Kidney glomerular epithelial cell (primary cell): ENCODE data around the gene ERC1.
A peak's percentile ranks its signal among the peaks of the same experiment; 100 is the strongest.

Experiments
- DNase-seq: peaks from one replicate; lab custom pipeline; 2025; lab: John Stamatoyannopoulos, UW

ERC1 gene

DNA sequence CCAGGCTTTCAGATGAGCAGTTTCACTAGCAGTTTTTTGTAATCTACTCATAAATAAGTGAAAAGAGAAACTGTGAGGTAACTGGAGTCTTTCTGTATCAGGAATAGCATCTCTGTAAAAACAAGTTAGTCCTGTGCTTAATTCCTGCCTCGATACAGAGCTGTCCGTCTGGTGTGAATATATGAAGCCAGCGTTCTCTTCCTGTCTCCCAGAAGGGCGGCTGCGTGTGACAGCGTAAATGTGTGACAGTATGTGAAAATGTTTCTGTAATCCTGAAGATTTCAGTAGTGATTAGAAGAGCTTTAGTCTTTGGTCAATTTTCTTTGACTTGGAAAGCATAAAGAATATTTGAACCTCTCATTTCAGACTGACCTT is 453.1 kb downstream of the ERC1 start:
- DNase-seq = no peak

DNA sequence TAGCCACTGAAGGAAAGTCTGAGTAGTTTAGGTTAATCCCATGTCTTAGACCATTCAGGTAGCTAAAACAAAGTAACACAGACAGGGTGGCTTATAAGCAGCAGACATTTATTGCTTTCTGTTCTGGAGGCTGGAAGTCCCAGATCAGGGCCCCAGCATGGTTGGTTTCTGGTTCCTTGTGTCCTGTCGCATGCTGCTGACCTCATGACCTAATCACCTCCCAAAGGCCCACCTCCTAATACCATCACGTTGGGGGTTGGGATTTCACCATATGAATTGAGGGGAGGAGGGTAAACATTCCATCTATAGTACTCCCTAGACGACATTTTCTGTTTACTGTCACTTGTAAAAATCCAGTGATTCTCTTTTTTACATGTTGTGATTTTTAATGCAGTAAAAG is 454.8 kb downstream of the ERC1 start:
- no peak for DNase-seq

DNA sequence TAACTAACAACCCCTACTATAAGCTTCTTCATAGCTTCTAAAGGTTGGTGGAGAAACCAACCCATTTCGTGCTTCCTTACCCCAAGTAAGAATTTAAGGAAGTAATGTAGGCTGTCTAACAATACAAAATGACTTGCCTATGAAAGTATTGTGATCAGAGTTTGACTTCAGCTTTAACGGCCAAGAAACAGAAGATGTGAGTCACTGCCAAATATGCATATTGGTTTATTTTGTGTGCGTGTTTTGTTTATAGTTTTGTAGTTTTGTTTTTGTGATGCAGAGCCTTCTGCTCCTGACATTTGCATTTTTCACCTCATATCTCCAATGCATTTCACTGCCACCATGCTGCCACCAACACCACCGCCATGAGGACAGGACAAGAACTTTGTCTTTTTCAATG is 457.3 kb downstream of the ERC1 start:
- no peak for DNase-seq

DNA sequence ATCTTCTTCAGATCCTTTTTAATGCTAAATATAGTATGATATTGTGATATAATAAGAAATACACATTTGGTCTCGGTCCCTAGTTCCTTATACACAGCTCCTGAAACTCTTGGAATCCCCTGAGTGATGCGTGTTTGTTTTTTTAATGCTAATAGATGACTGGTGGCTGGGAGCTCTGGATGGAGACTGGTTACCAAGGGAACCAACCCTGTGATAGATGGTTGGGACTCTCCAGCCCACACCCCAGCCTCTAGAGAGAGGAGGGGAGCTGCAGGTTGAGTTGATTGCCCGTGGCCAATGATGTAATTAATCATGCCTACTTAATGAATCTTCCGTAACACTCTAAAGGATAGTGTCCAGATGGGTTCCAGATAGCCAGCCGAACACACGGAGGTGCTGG is 462.8 kb downstream of the ERC1 start:
- DNase-seq = no peak

DNA sequence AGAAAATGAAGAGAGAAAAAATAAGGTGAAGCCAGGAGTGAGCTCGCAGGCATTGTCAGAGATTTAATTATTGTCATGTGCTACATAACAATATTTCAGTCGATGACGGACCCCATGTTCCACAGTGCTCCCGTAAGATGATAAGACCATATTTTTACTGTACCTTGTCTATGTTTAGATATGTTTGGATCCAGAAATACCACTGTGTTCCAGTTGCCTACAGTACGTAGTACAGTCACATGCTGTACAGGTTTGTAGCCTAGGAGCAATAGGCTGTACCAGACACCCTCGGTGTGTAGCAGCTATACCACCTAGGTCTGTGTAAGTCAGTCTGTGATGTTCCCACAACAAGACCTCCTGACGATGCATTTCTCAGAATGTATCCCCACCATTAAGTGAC is 465.9 kb downstream of the ERC1 start:
- DNase-seq = no peak

DNA sequence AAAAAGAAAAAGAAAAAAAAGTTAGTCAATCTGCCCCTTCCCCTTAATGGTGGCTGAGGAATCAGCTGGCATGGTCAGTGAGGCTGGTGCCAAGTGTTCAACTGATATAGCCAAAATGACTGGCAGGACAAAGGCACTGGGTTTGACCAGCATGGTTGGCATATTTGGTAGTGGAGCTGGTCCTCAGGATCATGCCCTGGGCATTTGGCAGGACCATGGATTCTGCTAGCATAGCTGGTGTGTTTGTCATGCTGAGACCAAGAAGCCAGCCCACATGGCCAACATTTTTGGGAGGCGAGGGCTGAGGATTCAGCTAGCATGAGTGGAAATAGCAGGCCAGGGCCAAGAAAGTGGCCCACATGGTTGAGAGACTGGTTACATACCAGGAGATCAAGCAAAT is 466.9 kb downstream of the ERC1 start:
- no peak for DNase-seq

DNA sequence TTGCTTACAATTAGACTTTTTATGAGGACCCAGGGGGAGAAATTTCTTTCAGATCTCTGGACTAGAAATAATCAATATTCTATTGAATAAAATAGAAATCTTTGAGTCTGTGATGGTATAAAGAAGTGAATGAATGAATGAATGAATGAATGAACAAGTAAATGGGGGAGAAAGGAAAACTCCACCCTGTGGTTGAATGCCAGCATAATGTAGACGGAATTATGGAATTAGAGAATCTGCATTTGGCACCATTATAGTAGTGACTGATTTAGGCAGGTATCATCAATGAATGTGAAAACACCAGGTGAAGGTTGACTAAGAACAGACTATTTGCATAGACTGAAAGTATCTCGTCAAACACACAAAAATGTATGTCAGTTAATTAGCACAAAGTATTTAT is 468.3 kb downstream of the ERC1 start:
- no peak for DNase-seq

DNA sequence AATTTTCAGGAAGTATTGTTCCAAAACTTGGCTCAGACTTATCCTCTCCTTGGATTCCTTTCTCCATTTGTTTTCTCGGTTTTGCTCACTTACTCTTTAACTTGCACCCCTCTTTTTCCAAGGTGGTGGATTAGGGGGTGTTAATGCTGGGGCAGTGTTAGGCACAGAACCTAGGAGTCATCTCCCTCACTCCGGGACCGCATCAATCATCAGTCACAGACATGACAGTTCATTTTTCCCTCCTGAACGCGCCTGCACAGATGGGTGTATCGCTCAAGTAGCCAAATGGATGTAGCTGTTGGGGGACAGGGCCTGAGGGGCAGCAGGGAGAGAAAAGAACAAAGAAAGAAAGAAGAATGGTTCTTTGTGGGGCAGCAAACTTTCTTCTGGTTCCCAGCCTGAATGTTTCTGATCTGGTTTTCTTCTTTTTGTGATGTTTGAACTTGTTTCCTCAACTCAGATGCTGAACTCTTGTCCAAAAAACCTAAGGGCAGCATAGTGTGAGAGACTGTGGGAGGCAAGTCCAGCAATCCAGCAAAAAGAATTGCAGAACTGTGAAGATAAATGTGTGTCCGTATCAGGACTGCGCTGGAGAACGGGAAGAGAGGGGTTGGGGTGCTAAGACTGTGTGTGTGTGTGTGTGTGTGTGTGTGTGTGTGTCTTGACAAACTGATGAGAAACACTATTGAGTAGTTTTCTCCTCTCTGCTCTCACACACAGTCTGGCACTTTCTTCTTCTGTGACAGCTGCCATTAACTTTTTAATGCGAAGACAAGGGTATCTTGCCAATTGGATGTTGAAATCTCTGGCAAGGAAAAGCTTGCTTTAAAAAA is 472.3 kb downstream of the ERC1 start:
- DNase-seq = no peak

DNA sequence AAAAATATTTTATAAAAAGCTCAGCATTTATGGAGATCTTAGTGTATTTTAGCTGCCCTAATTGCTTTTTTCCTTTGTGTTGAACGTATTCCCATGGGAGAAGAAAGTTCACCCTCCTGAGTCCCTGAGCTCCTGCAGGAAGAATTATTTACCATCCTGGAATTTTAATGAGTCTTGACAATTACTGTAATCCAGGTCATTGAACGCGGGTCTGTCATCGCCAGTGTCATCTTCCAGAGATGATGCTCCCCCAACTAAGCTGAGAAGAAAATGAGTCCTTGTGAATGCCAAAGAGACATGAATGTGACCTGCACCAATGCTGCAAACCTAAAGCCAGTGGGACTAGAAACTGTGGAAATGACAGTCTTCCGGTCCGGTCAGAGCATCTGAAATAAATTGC is 473.9 kb downstream of the ERC1 start:
- DNase-seq = no peak

DNA sequence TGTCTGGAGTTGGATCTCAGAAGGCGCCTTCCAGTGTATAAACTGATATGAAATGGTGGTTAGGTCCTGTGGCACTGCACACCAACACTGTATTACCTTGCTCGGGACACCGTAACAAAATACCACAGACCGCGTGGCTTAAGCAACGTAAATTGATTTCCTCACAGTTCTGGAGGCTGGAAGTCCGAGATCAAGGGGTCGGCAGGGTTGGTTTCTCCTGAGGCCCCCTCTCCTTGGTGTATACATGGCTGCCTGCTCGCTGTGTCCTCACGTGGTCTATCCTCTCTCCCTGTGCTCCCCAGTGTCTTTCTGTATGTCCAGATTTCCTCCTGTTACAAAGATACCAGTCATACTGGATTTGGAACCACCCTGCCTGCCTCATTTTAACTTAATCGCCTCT is 475.0 kb downstream of the ERC1 start:
- no peak for DNase-seq

DNA sequence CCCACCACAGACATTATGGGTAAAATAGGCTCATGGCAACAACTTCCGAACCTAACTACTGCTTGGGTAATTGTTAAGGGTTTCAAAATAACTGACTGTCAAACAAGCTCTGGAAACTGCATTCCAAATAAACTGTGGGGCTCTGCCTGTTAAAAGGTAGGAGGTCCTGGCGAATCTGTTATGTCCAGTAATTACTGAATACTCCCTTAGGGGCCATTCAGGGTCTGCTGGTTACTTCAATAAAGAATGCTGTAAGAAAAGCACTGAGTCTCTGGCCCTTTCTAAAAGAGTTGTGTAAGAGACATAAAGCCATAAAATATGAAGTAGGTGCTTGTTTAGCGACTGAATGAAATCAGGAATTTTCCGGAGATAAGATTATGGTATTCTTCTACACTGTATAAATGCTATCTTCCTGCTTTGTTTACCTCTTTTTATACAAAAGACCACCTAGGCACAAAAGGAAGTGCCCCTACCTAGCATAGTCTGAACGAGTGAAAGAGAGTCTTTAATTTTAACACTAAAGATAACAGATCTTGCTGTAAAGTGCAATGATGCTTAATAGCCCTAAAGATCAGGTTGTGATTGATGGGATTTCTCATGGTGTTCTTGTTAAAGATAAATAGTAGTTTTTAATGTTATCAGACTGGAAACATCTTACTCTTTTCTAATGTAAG is 475.6 kb downstream of the ERC1 start:
- DNase-seq = no peak

DNA sequence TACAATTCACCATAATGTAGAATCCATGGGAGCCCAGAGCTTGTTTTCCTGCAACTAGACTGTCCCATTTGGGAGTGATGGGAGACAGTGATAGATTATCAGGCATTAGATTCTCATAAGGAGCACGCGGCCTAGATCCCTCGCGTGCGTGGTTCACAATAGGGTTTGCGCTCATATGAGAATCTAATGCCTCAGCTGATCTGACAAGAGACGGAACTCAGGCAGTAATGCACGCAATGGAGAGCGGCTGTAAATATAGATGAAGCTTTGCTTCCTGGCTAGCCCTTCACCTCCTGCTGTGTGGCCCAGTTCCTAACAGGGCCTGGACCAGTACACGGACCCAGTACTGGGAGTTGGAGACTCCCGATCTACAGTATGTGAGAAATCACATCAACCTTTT is 476.7 kb downstream of the ERC1 start:
- no peak for DNase-seq

DNA sequence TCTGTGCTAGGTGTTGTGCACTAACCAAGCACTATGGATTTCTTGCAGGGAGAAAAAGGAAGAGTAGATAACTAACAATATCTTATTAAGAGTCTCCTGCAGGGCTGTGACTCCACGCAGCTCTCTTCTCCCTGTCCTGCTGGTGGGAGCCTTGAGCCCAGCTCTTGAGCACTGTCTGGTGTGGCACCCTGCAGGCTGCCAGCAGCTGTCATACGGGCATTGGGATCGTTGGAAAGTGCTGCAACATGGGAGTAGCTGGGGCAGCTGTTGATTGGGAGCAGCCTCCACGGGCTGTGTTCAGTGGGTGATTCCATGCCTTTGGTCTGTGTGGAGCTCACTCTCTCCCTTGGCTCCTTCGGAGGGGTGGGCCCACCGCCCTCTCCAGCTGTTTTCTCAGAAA is 478.0 kb downstream of the ERC1 start:
- DNase-seq = no peak

DNA sequence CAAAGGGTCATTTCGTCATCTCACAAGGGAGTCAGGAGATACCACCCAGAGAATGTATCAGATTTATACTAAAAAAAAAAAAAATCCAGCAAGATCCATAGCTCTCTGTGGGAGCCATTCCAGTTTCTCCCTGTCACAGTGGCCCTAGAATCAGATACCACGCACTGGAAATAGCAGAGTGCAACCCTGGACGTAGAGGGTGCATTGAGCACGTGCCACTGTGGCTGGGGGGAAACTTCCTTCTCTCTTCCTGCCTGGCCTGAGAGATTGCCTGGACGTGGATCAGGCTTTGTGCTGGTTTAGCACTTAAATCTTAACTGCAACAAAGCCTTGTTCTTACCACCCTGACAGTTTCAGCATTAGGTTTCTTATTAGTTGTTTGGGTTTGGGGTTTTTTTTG is 479.0 kb downstream of the ERC1 start:
- no peak for DNase-seq

DNA sequence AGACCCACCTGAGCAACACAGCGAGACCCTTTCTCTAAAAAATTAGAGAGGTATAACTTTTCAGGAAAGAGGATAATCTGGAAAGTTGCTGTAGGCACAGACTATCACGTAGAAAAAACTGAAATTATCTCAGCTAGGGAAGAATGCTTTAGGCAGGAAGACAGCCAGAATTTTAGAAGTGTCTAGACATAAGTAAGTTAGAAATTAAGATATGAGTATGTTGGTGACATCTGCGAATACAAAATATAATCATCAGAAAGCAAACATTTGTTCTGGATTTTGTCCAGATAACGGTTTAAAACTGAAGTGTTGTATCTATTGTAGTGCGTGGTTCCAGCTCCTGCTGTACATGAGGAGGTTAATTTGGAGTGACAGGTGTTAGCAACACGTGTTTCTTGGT is 480.2 kb downstream of the ERC1 start:
- DNase-seq = no peak

DNA sequence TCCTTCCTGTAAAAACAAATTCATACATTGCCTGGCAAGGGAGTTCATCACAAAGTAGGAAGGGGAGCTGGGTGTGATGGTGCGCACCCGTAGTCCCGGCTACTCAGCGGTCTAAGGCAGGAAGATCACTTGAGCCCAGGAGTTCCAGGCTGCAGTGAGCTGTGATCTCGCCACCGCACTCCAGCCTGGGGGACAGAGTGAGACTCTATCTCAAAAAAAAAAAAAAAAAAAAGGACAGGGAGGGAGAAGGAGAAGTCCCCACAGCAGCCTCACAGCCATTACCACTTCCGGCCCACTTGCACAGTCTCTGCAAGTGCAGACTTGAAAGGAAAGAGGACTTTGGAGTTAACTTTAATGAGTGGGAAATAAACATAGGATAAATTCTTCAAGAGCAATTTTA is 482.4 kb downstream of the ERC1 start:
- DNase-seq = no peak

DNA sequence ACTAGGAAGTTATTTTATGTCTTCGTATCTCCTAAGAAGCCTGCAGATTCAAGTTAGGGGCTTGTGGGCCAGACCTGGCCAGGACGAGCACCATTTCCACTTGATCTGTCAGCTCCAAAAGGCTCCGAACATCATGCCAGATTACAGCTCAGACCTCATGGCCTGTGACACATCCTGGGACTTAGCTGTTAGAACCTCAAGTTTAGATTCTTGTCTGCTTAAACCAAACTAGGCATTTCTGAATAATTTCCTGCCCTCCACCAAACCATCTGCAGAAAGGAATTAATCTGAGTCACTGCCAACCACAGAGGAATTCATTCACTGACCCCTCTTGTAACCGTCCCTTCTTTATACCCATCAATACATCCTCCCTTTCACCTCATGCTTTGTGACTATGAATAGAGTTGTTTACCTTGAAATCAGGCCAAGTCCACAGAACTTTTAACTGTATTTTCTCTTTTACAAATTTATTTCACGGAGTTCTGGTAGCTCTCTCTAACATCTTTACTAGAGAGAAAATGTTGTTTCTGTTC is 483.1 kb downstream of the ERC1 start:
- peak; percentile 99 for DNase-seq

DNA sequence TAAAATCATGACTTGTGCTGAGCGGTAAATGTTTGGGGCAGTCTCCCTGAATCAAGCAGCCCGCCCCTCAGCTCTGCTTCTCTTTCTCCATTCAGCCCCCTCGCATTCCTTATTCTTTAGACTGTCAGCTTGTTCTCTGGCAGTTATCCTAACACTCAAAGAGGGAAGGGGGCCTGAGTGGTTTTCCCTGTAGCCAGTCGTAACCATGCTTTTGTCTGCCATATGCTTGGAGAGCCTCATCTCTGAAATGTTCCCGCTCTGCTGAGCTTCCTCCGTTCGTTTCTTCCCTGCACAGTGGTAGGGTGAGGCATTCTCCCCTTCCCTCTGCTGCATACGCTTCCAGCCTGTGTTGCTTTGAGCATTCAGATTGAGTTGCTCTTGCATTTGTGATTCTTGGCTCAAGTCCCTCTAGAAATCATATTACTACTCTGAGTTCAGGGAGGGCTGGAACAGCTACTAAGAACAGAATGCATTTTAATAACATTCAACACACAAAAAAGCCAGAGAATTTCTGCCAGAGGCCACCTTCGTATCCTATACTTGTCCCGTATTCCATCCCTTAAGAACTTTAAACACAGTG is 483.6 kb downstream of the ERC1 start:
- DNase-seq = peak; percentile 95

DNA sequence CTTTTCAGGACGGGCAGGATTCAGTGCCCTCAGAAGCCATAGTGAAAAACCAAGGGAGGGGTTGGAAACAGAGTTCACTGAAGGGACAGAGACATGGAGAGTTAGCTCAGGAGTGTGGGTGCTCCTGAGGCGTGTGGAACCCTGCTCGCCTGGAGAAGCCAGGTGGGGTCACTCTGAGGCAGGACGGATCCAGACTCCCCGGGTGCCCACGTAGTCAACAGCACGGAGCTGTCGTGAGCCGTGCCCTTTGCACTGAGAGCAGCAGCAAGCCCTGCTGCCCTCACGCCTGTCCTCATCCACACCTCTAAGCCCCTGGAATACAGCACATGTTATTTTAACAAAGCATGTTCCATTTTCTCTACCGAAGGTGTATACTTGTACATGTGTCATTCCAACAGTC is 488.6 kb downstream of the ERC1 start:
- DNase-seq = no peak

DNA sequence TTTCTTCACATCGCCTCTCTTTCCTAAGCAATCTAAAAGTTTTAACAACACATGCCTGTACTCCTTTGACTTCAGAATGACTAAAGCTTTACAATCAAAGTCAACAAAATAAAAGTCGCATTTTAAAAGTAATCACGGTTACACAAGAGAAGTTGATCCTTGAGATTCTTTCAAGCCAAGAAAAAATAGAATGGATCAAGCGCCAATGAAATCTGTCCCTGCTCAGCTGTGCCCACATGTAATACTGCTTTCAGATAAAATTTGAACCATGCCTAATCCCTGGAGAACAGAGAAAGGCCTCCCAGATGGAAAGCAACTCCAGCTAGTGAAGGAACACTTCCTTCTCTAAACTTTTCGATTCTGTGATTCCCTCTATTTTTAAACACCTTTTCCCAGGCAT is 490.3 kb downstream of the ERC1 start:
- DNase-seq = no peak

DNA sequence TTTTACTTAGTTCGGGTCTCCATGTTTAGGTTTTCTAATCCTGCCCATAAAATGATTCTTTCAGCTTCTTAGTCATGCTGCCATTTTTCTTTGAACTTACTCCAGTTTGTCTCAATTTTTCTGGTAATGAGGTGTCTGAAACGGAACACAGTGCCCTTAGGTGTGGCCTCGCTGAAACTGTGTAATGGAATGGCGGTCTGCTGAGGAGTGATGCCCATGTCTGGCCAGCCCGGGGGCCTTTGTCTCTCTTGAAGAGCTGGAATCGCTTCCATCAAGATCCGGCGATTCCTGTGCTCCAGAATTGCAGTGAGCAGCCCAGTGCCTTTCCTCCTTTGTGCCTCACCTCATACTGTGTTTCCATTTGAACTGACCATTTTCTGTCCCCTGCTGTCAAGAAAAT is 490.9 kb downstream of the ERC1 start:
- no peak for DNase-seq

DNA sequence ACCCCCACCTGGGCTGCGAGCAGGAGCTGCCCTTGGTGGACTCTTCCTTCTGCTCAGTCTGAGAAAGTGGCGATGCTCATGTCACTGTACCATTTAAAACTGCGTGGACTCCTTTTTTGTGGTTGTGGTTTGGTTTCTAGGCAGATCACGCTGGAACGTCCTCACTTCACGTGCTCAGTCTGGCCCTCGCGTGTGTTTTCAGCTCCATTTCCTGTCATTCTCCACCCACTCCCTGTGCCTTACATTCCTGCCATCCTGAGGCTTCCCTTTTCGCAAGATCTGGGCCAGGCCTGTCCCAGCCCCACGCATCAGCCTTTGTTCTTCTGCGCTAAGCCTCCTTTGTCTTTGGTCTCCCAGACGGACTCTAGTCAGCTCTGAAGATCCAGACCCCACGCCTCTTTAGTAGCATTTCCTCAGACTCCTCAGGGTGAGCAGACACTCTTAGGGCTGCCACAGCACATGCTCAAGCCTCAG is 497.9 kb downstream of the ERC1 start:
- no peak for DNase-seq
